K562 (cell line): Measurements from ENCODE around the gene VIM. TPM values are rescaled to one million over a fixed set of nuclear protein-coding genes. Genes with fewer than 3 reads are reported as not detected.

ENCODE experiments used
- BRD9 ChIP-seq: fragments of 450-650 bp; IDR thresholded peaks from 2 replicates; pipeline ENCODE4 v1.6.1; 2018; ENCODE audit warnings: low read depth; ENCODE audit not compliant: partially characterized antibody
- CCNT2 ChIP-seq: IDR thresholded peaks from 2 replicates; pipeline ENCODE4 v1.6.1; 2011; ENCODE audit warnings: borderline replicate concordance, low read depth, mild to moderate bottlenecking, moderate library complexity, mixed read lengths, low read length; ENCODE audit not compliant: insufficient read length; ENCODE audit errors: extremely low read depth
- EP400 ChIP-seq: fragments of 450-650 bp; IDR thresholded peaks from 2 replicates; pipeline ENCODE4 v1.6.1; 2017; ENCODE audit warnings: antibody characterized with exemption, mild to moderate bottlenecking, moderate library complexity
- FOXJ3 ChIP-seq: sonication (generic); formaldehyde crosslinking; IDR thresholded peaks from 2 replicates; pipeline ENCODE4 v1.4.0; 2020; ENCODE audit warnings: mild to moderate bottlenecking, missing genetic modification reagents
- GTF2A2 ChIP-seq: IDR thresholded peaks from 2 replicates; pipeline ENCODE4 v1.6.1; 2016; ENCODE audit warnings: mild to moderate bottlenecking, missing genetic modification characterization, missing compliant biosample characterization
- HLTF ChIP-seq: fragments of 450-650 bp; IDR thresholded peaks from 2 replicates; pipeline ENCODE4 v1.6.1; 2016
- HNRNPLL ChIP-seq: fragments of 200-400 bp; formaldehyde crosslinking; IDR thresholded peaks from 2 replicates; pipeline ENCODE4 v1.6.1; 2017; ENCODE audit warnings: low read length, low read depth, mild to moderate bottlenecking; ENCODE audit not compliant: poor library complexity, severe bottlenecking
- JUN ChIP-seq, 2 experiments: sonication (generic) in 1 of 2; formaldehyde crosslinking in 1 of 2; IDR thresholded peaks; 2 replicates each; pipeline versions ENCODE4 v1.6.1 to v1.8.0; 2012 to 2022; ENCODE audit warnings: borderline replicate concordance in 2 of 2, mild to moderate bottlenecking in 2 of 2, improper control_type of control experiment in 1 of 2, low read depth in 1 of 2, low read length in 1 of 2, missing genetic modification reagents in 1 of 2
- PBX2 ChIP-seq, 2 experiments: IDR thresholded peaks in 1 of 2; conservative IDR thresholded peaks in 1 of 2; 2 replicates each; pipeline ENCODE4 v1.6.1; 2016; ENCODE audit warnings: low read depth in 2 of 2, mild to moderate bottlenecking in 1 of 2, missing compliant biosample characterization in 1 of 2, missing genetic modification characterization in 1 of 2, moderate library complexity in 1 of 2
- POLR3G ChIP-seq: IDR thresholded peaks from 2 replicates; pipeline ENCODE4 v1.6.1; 2011; ENCODE audit not compliant: insufficient read length, insufficient replicate concordance; ENCODE audit errors: extremely low read depth
- PTTG1 ChIP-seq: fragments of 450-650 bp; IDR thresholded peaks from 2 replicates; pipeline ENCODE4 v1.6.1; 2016; ENCODE audit warnings: low read depth, mild to moderate bottlenecking, missing genetic modification characterization, missing compliant biosample characterization
- RCOR1 ChIP-seq, 2 experiments: IDR thresholded peaks; 2 replicates each; pipeline ENCODE4 v1.6.1; 2012; ENCODE audit warnings: low read depth in 2 of 2, low read length in 2 of 2, borderline replicate concordance in 1 of 2, improper control_type of control experiment in 1 of 2
- SOX6 ChIP-seq: fragments of 450-650 bp; IDR thresholded peaks from 2 replicates; pipeline ENCODE4 v1.6.1; 2014; ENCODE audit warnings: mild to moderate bottlenecking
- SUPT5H ChIP-seq: fragments of 450-650 bp; IDR thresholded peaks from 2 replicates; pipeline ENCODE4 v1.6.1; 2016
- TAF9B ChIP-seq: fragments of 450-650 bp; IDR thresholded peaks from 2 replicates; pipeline ENCODE4 v1.6.1; 2018; ENCODE audit warnings: mild to moderate bottlenecking; ENCODE audit not compliant: partially characterized antibody
- TBP ChIP-seq: optimal IDR thresholded peaks from 2 replicates; pipeline ENCODE3; 2011; ENCODE audit warnings: low read depth, low read length, improper control_type of control experiment
- ZFP1 ChIP-seq: fragments of 450-650 bp; formaldehyde crosslinking; IDR thresholded peaks from 2 replicates; pipeline ENCODE4 v1.4.0; 2020; ENCODE audit warnings: mild to moderate bottlenecking, mixed read lengths
- ZNF174 ChIP-seq: fragments of 250-450 bp; sonication (Bioruptor Pico); IDR thresholded peaks from 2 replicates; pipeline ENCODE4 v1.4.0; 2020; ENCODE audit warnings: mild to moderate bottlenecking
- ZNF707 ChIP-seq: fragments of 250-450 bp; sonication (Bioruptor Pico); conservative IDR thresholded peaks from 2 replicates; pipeline ENCODE4 v1.8.0; 2022; ENCODE audit warnings: inconsistent platforms, mild to moderate bottlenecking, moderate library complexity
- polyA plus RNA-seq, 8 experiments: library from polyadenylated mRNA; depleted of rRNA in 4 of 8; stranded (reverse) in 5 of 8; unstranded in 3 of 8; fragments of >200 nt; fragmentation: Nextera tagmentation in 2 of 8; fragmentation: Illumina TruSeq in 1 of 8; extraction: Ambion mirVana in 2 of 8; extraction: Trizol in 1 of 8; gene quantifications; 2 replicates each; pipeline versions ENCODE4 v1.2.1 to v1.2.3, GENCODE V29; 2011 to 2014; ENCODE audit warnings: inconsistent platforms in 1 of 8, missing spikeins in 1 of 8
- total RNA-seq, 7 experiments: library from RNA; depleted of rRNA in 6 of 7; stranded (reverse); fragments of >200 nt in 6 of 7; fragmentation: Illumina TruSeq in 2 of 7; extraction: Trizol in 2 of 7; gene quantifications; 2 replicates each; pipeline versions ENCODE4 v1.2.1 to v1.2.3, GENCODE V29; 2011 to 2021; ENCODE audit warnings: low replicate concordance in 1 of 7
- TF ChIP-seq, protein P1 (sequence below), 3 experiments: fragments of 200-800 bp in 1 of 3; sonication (Bioruptor generic) in 1 of 3; sonication (generic) in 1 of 3; formaldehyde crosslinking in 1 of 3; IDR thresholded peaks; 2 replicates each; pipeline versions ENCODE4 v1.6.1 to v1.8.0; 2016 to 2022; ENCODE audit warnings: mild to moderate bottlenecking in 2 of 3, missing compliant biosample characterization in 2 of 3, missing genetic modification characterization in 2 of 3, missing genetic modification reagents in 1 of 3
- TF ChIP-seq, protein P2 (sequence below): sonication (generic); formaldehyde crosslinking; IDR thresholded peaks from 2 replicates; pipeline ENCODE4 v1.8.0; 2022; ENCODE audit warnings: mild to moderate bottlenecking, missing genetic modification reagents

Gene VIM
- total and polyA plus RNA-seq, 9 of the 15 experiments (the other 6 are each of a cell fraction or from before 2014, with no cell fraction given), result 86.0 to 621 (median 383) TPM

- TF ChIP-seq GTF2A2, result 0 out of 2 replicates have a peak, but pooled peaks have one; percentile 39
- peak; percentile 97 for TF ChIP-seq BRD9
- TF ChIP-seq ZFP1 (CRISPR knock-in tag), result no peak
- TF ChIP-seq HLTF, result no peak
- TF ChIP-seq RCOR1 (IDR thresholded peaks at IDR 0.05; ENCODE audit: borderline replicate concordance in 1 of 2, low read depth in 2 of 2, low read length in 2 of 2), result peak in 1 of 2 experiments; percentile 52; a peak in 1 of 4 replicates
- peak; percentile 53 for TF ChIP-seq TBP
- peak; percentile 48; the same call in 1 of the 2 replicates for TF ChIP-seq EP400
- TF ChIP-seq SOX6, result peak; percentile 64
- no peak for TF ChIP-seq PBX2 (CRISPR knock-in tag; IDR thresholded peaks at IDR 0.05; ENCODE audit: low read depth)
- TF ChIP-seq PBX2 (tag; conservative IDR thresholded peaks at IDR 0.05; ENCODE audit: low read depth), result peak; percentile 95
- TF ChIP-seq TAF9B, result peak; percentile 47
- peak; percentile 49; the same call in 1 of the 2 replicates for TF ChIP-seq FOXJ3
- TF ChIP-seq SUPT5H, result peak; percentile 25; the same call in 1 of the 2 replicates
- TF ChIP-seq JUN (IDR thresholded peaks at IDR 0.05; ENCODE audit: borderline replicate concordance, low read depth, low read length), result peak; percentile 93
- no peak for TF ChIP-seq JUN (CRISPR knock-in tag; IDR thresholded peaks at IDR 0.05; ENCODE audit: borderline replicate concordance)
- no peak for TF ChIP-seq ZNF707
- TF ChIP-seq POLR3G, result no peak
- TF ChIP-seq HNRNPLL, result no peak
- TF ChIP-seq PTTG1, result peak; percentile 10; the same call in 1 of the 2 replicates
- no peak for TF ChIP-seq ZNF174
- TF ChIP-seq, protein P1, sequence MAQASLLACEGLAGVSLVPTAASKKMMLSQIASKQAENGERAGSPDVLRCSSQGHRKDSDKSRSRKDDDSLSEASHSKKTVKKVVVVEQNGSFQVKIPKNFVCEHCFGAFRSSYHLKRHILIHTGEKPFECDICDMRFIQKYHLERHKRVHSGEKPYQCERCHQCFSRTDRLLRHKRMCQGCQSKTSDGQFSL (CRISPR knock-in tag; IDR thresholded peaks at IDR 0.05), result no peak
- TF ChIP-seq, protein P1 (tag; IDR thresholded peaks at IDR 0.05), result no peak; a peak in 1 of 4 replicates
- peak; percentile 53 for TF ChIP-seq CCNT2
- TF ChIP-seq, protein P2, sequence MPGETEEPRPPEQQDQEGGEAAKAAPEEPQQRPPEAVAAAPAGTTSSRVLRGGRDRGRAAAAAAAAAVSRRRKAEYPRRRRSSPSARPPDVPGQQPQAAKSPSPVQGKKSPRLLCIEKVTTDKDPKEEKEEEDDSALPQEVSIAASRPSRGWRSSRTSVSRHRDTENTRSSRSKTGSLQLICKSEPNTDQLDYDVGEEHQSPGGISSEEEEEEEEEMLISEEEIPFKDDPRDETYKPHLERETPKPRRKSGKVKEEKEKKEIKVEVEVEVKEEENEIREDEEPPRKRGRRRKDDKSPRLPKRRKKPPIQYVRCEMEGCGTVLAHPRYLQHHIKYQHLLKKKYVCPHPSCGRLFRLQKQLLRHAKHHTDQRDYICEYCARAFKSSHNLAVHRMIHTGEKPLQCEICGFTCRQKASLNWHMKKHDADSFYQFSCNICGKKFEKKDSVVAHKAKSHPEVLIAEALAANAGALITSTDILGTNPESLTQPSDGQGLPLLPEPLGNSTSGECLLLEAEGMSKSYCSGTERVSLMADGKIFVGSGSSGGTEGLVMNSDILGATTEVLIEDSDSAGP, result no peak
Measured at GRCh38 chr10:17216217-17216900, 11.7 kb upstream of the VIM start (continued).
